ENCODE measurements around the gene ARHGAP26.

- no peak for TF ChIP-seq CTCF (IDR thresholded peaks at IDR 0.05)
- no peak for TF ChIP-seq POLR2A (IDR thresholded peaks at IDR 0.05)
Observed at GRCh38 chr5:142722896-142723295, 47.3 kb upstream of the ARHGAP26 start.
